NB4 (cell line): ENCODE results near the gene BCL3.

Experiments used
- MYC ChIP-seq: IDR thresholded peaks from 2 replicates; pipeline ENCODE4 v1.6.1; 2011; ENCODE audit warnings: low read depth, low read length
- POLR2A ChIP-seq: IDR thresholded peaks from 2 replicates; pipeline ENCODE4 v1.6.1; 2011; ENCODE audit warnings: mild to moderate bottlenecking; ENCODE audit not compliant: insufficient read length; ENCODE audit errors: extremely low read depth
- TF ChIP-seq, protein P1 (sequence below): IDR thresholded peaks from one replicate; pipeline ENCODE4 v1.5.1; 2012; ENCODE audit warnings: low read depth, low read length

DNA sequence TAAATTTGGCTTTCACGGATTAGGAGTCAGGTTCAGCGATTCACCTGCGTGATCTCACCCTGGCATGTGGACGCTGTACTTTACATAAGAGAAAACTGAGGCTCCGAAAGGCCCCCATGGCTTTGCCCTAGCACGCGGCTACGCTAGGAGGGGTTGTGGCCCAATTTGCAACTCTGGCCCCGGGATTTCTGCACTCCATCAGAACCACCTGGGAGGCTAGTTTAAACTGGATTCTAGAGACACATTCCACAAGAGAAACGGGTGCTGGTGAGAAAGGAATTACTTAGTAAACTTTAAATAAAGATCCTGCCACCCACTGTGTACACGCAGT, 6.2 kb downstream of the BCL3 start:
- TF ChIP-seq POLR2A (no peak), MYC (no peak)
- TF ChIP-seq, protein P1, sequence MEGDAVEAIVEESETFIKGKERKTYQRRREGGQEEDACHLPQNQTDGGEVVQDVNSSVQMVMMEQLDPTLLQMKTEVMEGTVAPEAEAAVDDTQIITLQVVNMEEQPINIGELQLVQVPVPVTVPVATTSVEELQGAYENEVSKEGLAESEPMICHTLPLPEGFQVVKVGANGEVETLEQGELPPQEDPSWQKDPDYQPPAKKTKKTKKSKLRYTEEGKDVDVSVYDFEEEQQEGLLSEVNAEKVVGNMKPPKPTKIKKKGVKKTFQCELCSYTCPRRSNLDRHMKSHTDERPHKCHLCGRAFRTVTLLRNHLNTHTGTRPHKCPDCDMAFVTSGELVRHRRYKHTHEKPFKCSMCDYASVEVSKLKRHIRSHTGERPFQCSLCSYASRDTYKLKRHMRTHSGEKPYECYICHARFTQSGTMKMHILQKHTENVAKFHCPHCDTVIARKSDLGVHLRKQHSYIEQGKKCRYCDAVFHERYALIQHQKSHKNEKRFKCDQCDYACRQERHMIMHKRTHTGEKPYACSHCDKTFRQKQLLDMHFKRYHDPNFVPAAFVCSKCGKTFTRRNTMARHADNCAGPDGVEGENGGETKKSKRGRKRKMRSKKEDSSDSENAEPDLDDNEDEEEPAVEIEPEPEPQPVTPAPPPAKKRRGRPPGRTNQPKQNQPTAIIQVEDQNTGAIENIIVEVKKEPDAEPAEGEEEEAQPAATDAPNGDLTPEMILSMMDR: no peak
